Adrenal gland (tissue), 5 donors: ENCODE results near the gene ORM2.

Experiments used
- CTCF ChIP-seq, 6 experiments: fragments of 450-650 bp in 4 of 6; fragments of 200-600 bp in 2 of 6; sonication (generic) in 1 of 6; IDR thresholded peaks; 1 replicate in 5 of 6; 2 replicates in 1 of 6; pipeline versions ENCODE4 v1.5.1 to v1.8.0; 2016 to 2021; ENCODE audit warnings: antibody characterized with exemption in 6 of 6, mild to moderate bottlenecking in 2 of 6, moderate library complexity in 1 of 6
- POLR2A ChIP-seq, 2 donors: fragments of 450-650 bp; IDR thresholded peaks; one replicate each; pipeline ENCODE4 v1.6.1; 2017; ENCODE audit warnings: antibody characterized with exemption in 2 of 2, mild to moderate bottlenecking in 2 of 2, moderate library complexity in 1 of 2
- donor health status: DM: no; HTN: no; CAD: no.

GRCh38 chr9:114347675-114348074 lies 18.0 kb downstream of the ORM2 start:
- no peak for TF ChIP-seq CTCF (IDR thresholded peaks at IDR 0.05)
- TF ChIP-seq POLR2A (IDR thresholded peaks at IDR 0.05), result no peak
